Calu3 (cell line): Measurements from ENCODE around the gene SMURF1. TPM values are rescaled to one million over a fixed set of nuclear protein-coding genes. Genes with fewer than 3 reads are reported as not detected.

Experiments used
- BruUV-seq: library from RNA; stranded (reverse); fragments of 400-500 nt; replicated peaks from 2 replicates; lab custom pipeline; 2021; lab: Mats Ljungman, UMichigan
- CTCF ChIA-PET: fragments of 300-600 bp; sonication (Branson Sonifier 250); formaldehyde crosslinking; loops from one replicate; lab custom pipeline; 2022; ENCODE audit warnings: antibody characterized with exemption; lab: Charles Lee
- DNase-seq: peaks from one replicate; pipeline ENCODE4 v3.0.0; 2022
- H3K27ac Mint-ChIP-seq: one replicate; pipeline ENCODE4 v1.8.0; 2022; ENCODE audit warnings: mixed read lengths; ENCODE audit not compliant: unreplicated experiment
- H3K27me3 Mint-ChIP-seq: one replicate; pipeline ENCODE4 v1.8.0; 2022; ENCODE audit warnings: mixed read lengths; ENCODE audit not compliant: unreplicated experiment
- H3K36me3 Mint-ChIP-seq: one replicate; pipeline ENCODE4 v1.8.0; 2022; ENCODE audit warnings: mild to moderate bottlenecking, moderate library complexity, mixed read lengths; ENCODE audit not compliant: insufficient read depth, unreplicated experiment
- H3K4me1 Mint-ChIP-seq: one replicate; pipeline ENCODE4 v1.8.0; 2022; ENCODE audit warnings: mild to moderate bottlenecking, low read depth, mixed read lengths; ENCODE audit not compliant: unreplicated experiment
- H3K4me3 Mint-ChIP-seq: one replicate; pipeline ENCODE4 v1.8.0; 2022; ENCODE audit warnings: mild to moderate bottlenecking, low read depth, moderate library complexity, mixed read lengths; ENCODE audit not compliant: unreplicated experiment
- H3K9me3 Mint-ChIP-seq: one replicate; pipeline ENCODE4 v1.8.0; 2022; ENCODE audit warnings: low read depth, mixed read lengths; ENCODE audit not compliant: unreplicated experiment
- intact Hi-C: fragments of 100-400 bp; cut with micrococcal nuclease; formaldehyde crosslinking; loops from one replicate; pipeline ENCODE4 v1.10.0; 2022; ENCODE audit not compliant: unreplicated experiment
- total RNA-seq: library from RNA; stranded (reverse); gene quantifications from 2 replicates; pipeline ENCODE4 v1.2.3, GENCODE V29; 2022
- TF ChIP-seq, protein P1 (sequence below): fragments of 200-600 bp; IDR thresholded peaks from one replicate; pipeline ENCODE4 v1.8.0; 2022; ENCODE audit warnings: antibody characterized with exemption; ENCODE audit not compliant: unreplicated experiment

The SMURF1 gene
- total RNA-seq, 1 experiment from 2014 or later: 29.7 TPM

DNA sequence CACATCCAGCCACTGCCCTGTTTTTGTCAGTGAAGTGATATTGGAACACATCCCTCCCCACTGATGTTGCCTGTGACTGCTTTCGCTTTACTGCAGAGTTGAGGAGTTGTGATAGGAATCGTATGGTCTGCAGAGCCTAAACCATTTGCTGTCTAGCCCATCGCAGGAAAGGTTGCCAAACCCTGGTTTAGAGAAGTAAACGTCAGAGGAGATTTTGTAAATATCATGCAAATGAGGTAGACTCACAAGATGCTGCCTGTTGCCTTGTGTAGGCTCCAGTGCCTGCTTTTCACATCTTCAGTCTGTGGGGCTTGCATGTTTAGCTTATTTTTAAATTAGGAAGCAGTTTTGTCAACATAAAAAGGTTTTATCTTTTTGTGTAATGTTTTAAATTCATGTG is 158.5 kb downstream of the SMURF1 start:
- TF ChIP-seq, protein P1, sequence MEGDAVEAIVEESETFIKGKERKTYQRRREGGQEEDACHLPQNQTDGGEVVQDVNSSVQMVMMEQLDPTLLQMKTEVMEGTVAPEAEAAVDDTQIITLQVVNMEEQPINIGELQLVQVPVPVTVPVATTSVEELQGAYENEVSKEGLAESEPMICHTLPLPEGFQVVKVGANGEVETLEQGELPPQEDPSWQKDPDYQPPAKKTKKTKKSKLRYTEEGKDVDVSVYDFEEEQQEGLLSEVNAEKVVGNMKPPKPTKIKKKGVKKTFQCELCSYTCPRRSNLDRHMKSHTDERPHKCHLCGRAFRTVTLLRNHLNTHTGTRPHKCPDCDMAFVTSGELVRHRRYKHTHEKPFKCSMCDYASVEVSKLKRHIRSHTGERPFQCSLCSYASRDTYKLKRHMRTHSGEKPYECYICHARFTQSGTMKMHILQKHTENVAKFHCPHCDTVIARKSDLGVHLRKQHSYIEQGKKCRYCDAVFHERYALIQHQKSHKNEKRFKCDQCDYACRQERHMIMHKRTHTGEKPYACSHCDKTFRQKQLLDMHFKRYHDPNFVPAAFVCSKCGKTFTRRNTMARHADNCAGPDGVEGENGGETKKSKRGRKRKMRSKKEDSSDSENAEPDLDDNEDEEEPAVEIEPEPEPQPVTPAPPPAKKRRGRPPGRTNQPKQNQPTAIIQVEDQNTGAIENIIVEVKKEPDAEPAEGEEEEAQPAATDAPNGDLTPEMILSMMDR: no peak
- H3K9me3 Mint-ChIP-seq: no peaks in the 10 kb centered on the region
- no peaks in the 10 kb centered on the region for H3K4me1 Mint-ChIP-seq
- peaks cover 34% of the 10 kb centered on the region for H3K36me3 Mint-ChIP-seq
- CTCF ChIA-PET: interaction anchor here (0.7 kb wide), 1 partner anchor 598 kb away, joined by 3 read pairs; no protein-coding TSS in a partner anchor
- H3K27ac Mint-ChIP-seq: no peak overlapping the region
- H3K4me3 Mint-ChIP-seq: no peak overlapping the region
- no peak for DNase-seq
- BruUV-seq: no TSS peak
- intact Hi-C loops: no loop called here
- H3K27me3 Mint-ChIP-seq: no peaks in the 10 kb centered on the region

DNA sequence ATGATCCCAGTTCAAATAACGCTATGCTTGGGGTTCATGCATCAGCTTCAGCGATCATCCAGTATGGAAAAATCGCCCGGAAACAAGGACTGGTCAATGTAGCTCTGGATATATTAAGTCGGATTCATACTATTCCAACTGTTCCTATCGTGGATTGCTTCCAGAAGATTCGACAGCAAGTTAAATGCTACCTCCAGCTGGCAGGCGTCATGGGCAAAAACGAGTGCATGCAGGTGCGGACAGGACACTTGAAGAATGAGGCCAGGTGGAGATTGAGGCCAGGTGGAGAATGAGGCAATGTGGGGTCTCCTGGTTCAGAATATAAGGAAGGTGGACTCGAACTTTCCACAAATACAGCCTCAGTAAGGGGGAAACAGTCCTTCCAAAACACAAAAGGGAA is 159.8 kb downstream of the SMURF1 start:
- no TSS peak for BruUV-seq

DNA sequence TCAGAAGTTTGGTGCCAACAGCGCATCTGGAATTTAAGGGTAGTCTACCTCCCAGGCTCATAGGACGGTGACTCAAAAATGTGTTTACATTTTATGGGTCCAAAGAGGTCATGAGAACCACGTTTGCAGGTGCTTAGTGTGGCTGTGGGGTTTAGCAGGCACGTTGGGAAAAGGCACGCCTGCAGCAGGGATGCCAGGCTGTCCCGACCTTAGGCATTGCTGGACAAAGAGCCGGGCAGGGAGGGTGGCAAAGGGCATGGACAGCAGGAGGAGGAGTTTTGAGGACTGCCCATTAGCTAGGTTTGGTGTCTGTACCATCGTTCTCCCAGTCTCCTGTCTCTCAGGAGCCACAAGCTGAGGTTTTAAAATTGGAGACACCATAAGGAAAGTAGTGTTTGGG is 161.2 kb downstream of the SMURF1 start:
- Mint-ChIP-seq H3K9me3 (no peaks in the 10 kb centered on the region), H3K36me3 (peaks cover 17% of the 10 kb centered on the region), H3K27me3 (no peaks in the 10 kb centered on the region), H3K27ac (no peak overlapping the region), H3K4me3 (no peak overlapping the region), H3K4me1 (no peaks in the 10 kb centered on the region)
- TF ChIP-seq, protein P1: no peak
- intact Hi-C loops: no loop called here
- CTCF ChIA-PET: no interaction called here
- no TSS peak for BruUV-seq
- DNase-seq: no peak

More for the DNA sequence above, 159.8 kb downstream of the SMURF1 start:
- no peaks in the 10 kb centered on the region for H3K27me3 Mint-ChIP-seq
- no peak overlapping the region for H3K27ac Mint-ChIP-seq
- CTCF ChIA-PET: interaction anchor here (0.8 kb wide), 1 partner anchor 305 kb away, joined by 4 read pairs; no protein-coding TSS in a partner anchor
- peaks cover 27% of the 10 kb centered on the region for H3K36me3 Mint-ChIP-seq
- H3K4me3 Mint-ChIP-seq: no peak overlapping the region
- H3K4me1 Mint-ChIP-seq: no peaks in the 10 kb centered on the region
- TF ChIP-seq, protein P1: no peak
- no peaks in the 10 kb centered on the region for H3K9me3 Mint-ChIP-seq
- intact Hi-C loops: no loop called here
- DNase-seq: no peak

DNA sequence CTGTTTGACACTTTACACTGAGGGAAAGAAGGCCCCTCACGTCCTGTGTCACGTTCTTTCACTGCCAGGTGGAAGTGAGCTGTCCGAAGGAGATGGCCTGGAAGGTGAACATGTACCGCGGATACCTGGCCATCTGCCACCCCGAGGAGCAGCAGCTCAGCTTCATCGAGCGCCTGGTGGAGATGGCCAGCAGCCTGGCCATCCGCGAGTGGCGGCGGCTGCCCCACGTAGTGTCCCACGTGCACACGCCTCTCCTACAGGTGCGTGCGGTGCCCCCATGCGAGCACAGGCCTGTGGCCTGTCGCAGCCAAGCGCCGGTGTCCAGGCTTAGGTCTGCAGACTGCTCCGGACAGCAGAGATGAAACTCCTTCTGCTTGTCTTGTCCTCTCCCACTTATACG is 162.2 kb downstream of the SMURF1 start:
- intact Hi-C loops: no loop called here
- Mint-ChIP-seq H3K4me1 (no peaks in the 10 kb centered on the region), H3K9me3 (no peaks in the 10 kb centered on the region), H3K36me3 (peaks cover 13% of the 10 kb centered on the region), H3K4me3 (no peak overlapping the region), H3K27ac (no peak overlapping the region), H3K27me3 (no peaks in the 10 kb centered on the region)
- DNase-seq: no peak
- TF ChIP-seq, protein P1: no peak
- BruUV-seq: no TSS peak
- CTCF ChIA-PET: no interaction called here
